ENCODE data around the gene HRG.
"Not testable (repeated sequence)": the region's sequence is repeated elsewhere in the genome, so short reads cannot be mapped to it uniquely, and the experiment has no call there.

Gene HRG

GRCh38 chr3:186680869-186681268, 15.1 kb downstream of the HRG start:
- no peak for DNase-seq (ENCODE audit: low read depth)

GRCh38 chr3:186682812-186683211, 17.0 kb downstream of the HRG start:
- no peak for DNase-seq (ENCODE audit: low read depth)

GRCh38 chr3:186683979-186684378, 18.2 kb downstream of the HRG start:
- DNase-seq (ENCODE audit: low read depth), result no peak

- DNase-seq (ENCODE audit: low read depth), result not testable (repeated sequence)
Measured at GRCh38 chr3:186686475-186686874, 20.7 kb downstream of the HRG start.

DNA sequence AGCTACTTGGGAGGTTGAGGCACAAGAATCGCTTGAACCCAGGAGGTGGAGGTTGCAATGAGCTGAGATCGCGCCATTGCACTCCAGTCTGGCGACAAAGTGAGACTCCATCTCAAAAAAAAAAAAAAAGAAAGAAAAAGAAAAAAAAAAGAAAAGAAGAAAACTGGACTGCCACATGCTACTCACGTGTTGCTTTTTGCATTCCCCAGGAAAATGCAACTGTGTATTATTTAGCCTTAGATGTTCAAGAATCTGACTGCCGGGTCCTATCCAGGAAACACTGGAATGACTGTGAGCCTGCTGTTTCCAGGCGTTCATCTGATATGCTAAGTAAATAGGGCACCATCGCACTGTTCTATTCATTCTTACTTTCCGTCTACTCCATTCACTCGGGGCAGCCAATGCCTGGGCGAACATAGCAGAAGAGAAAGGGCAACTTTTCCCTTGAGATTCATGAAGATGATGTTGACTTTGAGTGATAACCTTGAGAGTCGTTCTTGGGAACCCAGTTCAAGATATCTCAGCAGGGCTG, 21.4 kb downstream of the HRG start:
- no peak for DNase-seq (ENCODE audit: low read depth)

DNA sequence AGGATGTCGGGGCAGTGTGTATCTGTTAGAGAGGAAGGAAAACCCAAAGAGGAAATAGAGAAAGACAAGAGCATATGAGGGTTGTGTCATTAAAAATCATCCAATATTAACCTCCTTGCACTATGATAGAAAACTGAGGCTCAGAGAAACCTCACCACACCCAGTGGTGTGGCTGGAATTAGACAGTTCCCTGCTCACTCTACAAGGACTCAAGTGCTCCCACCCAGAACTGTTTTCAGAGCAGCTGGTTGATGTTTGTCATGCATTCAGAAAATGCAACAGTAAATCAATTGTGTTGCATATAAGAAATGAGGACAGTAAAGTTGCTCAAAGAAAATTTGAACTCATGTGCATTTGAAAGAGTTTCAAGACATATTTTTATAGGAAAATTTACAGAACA, 24.5 kb downstream of the HRG start:
- DNase-seq (ENCODE audit: low read depth), result not testable (repeated sequence)

GRCh38 chr3:186691676-186692075, 25.9 kb downstream of the HRG start:
- DNase-seq (ENCODE audit: low read depth), result peak; percentile 4

- DNase-seq (ENCODE audit: low read depth), result no peak
Measured at GRCh38 chr3:186693843-186694242, 28.0 kb downstream of the HRG start.

GRCh38 chr3:186694288-186695032, 28.6 kb downstream of the HRG start:
- DNase-seq (ENCODE audit: low read depth), result peak; percentile 8

GRCh38 chr3:186696522-186696921, 30.7 kb downstream of the HRG start:
- no peak for DNase-seq (ENCODE audit: low read depth)

- no peak for DNase-seq (ENCODE audit: low read depth)
Measured at GRCh38 chr3:186697510-186697909, 31.7 kb downstream of the HRG start.

GRCh38 chr3:186700267-186700666, 34.5 kb downstream of the HRG start:
- DNase-seq (ENCODE audit: low read depth), result no peak

DNA sequence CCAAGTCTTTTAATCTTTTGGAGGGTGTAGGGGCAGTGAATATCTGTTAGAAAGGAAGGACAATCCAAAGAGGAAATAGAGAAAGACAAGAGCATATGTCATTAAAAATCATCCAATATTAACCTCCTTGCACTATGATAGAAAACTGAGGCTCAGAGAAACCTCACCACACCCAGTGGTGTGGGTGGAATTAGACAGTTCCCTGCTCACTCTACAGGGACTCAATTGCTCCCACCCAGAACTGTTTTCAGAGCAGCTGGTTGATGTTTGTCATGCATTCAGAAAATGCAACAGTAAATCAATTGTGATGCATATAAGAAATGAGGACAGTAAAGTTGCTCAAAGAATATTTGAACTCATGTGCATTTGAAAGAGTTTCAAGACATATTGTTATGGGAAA, 36.6 kb downstream of the HRG start:
- not testable (repeated sequence) for DNase-seq (ENCODE audit: low read depth)

DNA sequence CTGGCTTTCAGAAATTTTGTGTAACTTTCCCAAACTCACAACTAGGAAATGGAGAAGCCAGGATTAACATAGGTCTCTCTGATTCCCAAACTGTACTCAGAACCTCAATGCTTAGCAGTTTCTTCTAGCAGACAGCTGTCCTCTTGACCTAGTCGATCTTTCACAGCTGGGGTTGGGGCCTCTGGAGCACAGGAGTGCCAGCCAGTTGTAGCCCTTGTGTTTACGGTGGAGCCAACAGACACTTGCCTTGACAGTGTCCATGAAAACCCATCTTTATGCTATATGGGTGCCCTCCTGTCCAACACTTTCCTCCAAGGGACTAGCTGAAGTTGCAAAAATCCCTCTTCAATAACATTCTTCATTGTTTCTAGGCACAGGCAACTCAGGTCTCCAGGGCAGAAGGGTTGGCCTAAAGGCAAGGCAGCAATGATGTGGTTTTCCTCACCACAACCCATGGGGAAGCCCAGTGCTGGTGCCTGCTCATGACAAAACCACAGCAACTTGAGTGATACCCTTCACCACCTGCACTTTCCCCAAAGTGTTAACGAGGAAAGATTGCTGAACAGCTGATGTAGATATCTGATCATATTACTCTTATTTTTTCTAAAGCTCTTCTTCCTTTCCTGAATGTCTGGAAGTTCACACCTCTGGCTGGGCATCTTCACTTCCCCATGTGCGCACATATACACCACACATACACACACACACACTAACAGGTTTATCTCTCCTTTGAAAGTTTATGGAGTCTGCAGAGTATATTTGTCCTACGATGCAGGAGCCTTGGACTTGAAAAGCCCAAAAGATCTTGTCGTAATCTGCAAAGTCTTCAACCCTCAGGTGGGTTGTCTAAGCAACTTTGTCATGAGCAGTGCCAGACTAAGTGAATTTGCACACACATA, 40.3 kb downstream of the HRG start:
- DNase-seq (ENCODE audit: low read depth), result no peak

GRCh38 chr3:186708983-186709679, 43.3 kb downstream of the HRG start:
- no peak for DNase-seq (ENCODE audit: low read depth)

- not testable (repeated sequence) for DNase-seq (ENCODE audit: low read depth)
Measured at GRCh38 chr3:186710694-186711093, 44.9 kb downstream of the HRG start.

DNA sequence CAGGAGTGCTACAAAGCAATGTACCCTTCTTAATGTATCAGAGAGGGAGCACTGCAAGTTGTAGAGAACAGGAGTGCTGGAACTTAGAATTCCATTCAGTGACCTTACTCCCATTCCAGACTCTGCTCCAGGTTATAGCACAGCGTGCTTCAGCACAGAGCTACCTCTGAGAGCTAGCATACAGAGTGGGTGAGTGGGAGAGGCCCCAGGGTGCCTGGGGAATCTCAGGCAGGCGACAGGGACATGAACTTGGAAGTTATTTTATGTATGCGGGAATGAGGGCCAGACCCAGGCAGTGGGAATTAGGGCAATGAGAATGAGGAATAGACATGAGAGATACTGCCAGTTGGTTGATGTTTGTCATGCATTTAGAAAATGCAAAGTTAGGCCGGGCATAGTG, 47.7 kb downstream of the HRG start:
- no peak for DNase-seq (ENCODE audit: low read depth)

- DNase-seq (ENCODE audit: low read depth), result no peak
Measured at GRCh38 chr3:186717039-186717457, 51.2 kb downstream of the HRG start, which contains the start of gene KNG1. Gene KNG1 (plus strand): TSS chr3:186717359. CDS start chr3:186717543, 184 bp downstream.

DNA sequence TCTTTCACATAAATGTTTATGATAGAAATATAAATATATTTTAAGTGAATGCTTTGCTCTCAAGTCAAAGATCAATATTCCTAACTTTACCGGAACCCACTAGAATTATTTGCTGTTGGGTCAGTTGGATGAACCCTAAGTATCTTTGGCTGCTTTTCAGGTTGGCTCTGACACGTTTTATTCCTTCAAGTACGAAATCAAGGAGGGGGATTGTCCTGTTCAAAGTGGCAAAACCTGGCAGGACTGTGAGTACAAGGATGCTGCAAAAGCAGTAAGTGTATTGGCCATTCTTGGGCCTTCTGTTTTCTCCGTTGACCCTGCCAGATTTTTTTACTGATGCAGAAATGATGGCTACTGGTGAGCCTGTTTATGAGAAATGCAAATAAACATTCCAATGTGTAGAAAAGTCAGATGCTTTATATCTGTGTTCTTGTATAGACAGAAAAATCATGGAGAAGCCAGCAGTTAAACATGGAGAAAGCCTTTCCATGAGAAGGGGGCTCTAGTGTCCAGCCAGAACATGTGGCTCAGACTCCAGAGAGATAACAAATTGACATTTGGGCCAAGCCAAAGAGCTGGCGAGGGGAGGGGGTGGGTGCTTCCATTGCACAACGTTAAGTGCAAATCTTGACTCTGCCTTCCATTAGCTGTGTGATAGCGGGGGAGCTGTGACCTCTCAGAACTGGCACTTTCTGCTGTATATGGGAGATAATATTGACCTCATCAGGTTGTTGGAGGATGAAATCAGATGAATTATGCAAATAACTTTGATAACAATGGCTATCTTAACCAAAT, 54.3 kb downstream of the HRG start:
- no peak for DNase-seq (ENCODE audit: low read depth)

DNA sequence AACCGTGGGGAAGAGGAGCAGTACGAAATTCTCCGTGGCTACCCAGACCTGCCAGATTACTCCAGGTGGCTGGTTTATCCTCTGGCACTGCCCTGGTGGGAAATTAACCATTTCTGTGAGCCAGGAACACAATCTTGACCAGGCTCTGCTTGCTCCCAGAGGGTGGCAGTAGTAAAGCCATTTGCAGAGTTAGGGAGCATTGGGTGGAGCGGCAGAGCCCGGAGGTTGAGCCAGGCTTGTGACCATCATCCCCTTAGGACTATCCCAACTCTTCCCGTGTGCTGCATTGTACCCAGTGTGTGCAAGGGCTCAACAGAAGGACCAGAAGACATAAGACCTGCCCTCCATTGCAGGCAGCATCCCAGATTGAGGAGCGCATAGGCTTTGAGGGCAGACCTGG, 56.6 kb downstream of the HRG start:
- peak; percentile 45 for DNase-seq (ENCODE audit: low read depth)

DNA sequence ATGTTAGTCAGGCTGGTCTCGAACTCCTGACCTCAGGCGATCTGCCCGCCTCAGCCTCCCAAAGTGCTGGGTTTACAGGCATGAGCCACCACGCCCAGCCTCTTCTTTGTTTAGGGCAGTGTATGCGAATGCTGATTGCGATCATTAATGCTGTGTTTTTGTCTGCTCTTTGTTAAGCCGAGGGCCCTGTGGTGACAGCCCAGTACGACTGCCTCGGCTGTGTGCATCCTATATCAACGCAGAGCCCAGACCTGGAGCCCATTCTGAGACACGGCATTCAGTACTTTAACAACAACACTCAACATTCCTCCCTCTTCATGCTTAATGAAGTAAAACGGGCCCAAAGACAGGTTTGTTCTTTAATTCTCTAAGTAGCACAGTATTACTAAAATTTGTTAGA, 59.1 kb downstream of the HRG start:
- no peak for DNase-seq (ENCODE audit: low read depth)

Data from ELR (cell line).